Natural killer cell (primary cell): ENCODE results near the gene SFTPB. TPM values are rescaled to one million over a fixed set of nuclear protein-coding genes. Genes with fewer than 3 reads are reported as not detected.
"Not testable (repeated sequence)": the region's sequence is repeated elsewhere in the genome, so short reads cannot be mapped to it uniquely, and the experiment has no call there.

ENCODE experiments used
- ATAC-seq, 3 donors: fragments of 150-1000 bp in 2 of 3; fragments of 200-7000 bp in 1 of 3; cut with Tn5 transposase; 1 replicate in 1 of 3; 2 replicates in 2 of 3; pipeline ENCODE4 v1.10.0; 2021; ENCODE audit warnings: mild to moderate bottlenecking in 2 of 3, moderate library complexity in 2 of 3
- DNase-seq, 2 donors: peaks; one replicate each; pipeline versions ENCODE4 v3.0.0 to v3.0.0-alpha.2; 2013 to 2021; ENCODE audit warnings: mixed read lengths in 1 of 2
- H3K27ac ChIP-seq: one replicate; pipeline ENCODE4 v1.5.1; 2013; ENCODE audit warnings: mild to moderate bottlenecking, low read length
- H3K27me3 ChIP-seq: one replicate; pipeline ENCODE4 v1.6.1; 2013; ENCODE audit warnings: low read length; ENCODE audit not compliant: control insufficient read depth, insufficient read depth
- H3K36me3 ChIP-seq: one replicate; pipeline ENCODE4 v1.6.1; 2013; ENCODE audit warnings: low read length; ENCODE audit not compliant: control insufficient read depth, insufficient read depth
- H3K4me1 ChIP-seq: one replicate; pipeline ENCODE4 v1.6.1; 2013; ENCODE audit warnings: low read length; ENCODE audit not compliant: control insufficient read depth, insufficient read depth
- H3K4me3 ChIP-seq: one replicate; pipeline ENCODE4 v1.5.1; 2013; ENCODE audit warnings: low read length
- H3K9me3 ChIP-seq: one replicate; pipeline ENCODE4 v1.6.1; 2013; ENCODE audit warnings: low read length; ENCODE audit not compliant: control insufficient read depth, insufficient read depth
- H3K27ac Mint-ChIP-seq, 2 donors: one replicate each; pipeline ENCODE4 v1.8.0; 2022; ENCODE audit warnings: mild to moderate bottlenecking in 2 of 2, mixed read lengths in 2 of 2, moderate library complexity in 1 of 2
- H3K27me3 Mint-ChIP-seq, 2 donors: one replicate each; pipeline ENCODE4 v1.8.0; 2022; ENCODE audit warnings: low read depth in 2 of 2, mixed read lengths in 2 of 2
- H3K36me3 Mint-ChIP-seq: one replicate; pipeline ENCODE4 v1.8.0; 2022; ENCODE audit warnings: mixed read lengths
- H3K4me1 Mint-ChIP-seq, 2 donors: one replicate each; pipeline ENCODE4 v1.8.0; 2022; ENCODE audit warnings: mixed read lengths in 2 of 2
- H3K4me3 Mint-ChIP-seq: one replicate; pipeline ENCODE4 v1.8.0; 2022; ENCODE audit warnings: mild to moderate bottlenecking, moderate library complexity, mixed read lengths
- H3K9me3 Mint-ChIP-seq, 2 donors: one replicate each; pipeline ENCODE4 v1.8.0; 2022; ENCODE audit warnings: mixed read lengths in 2 of 2
- CTCF ChIP-seq: fragments of 200-600 bp; IDR thresholded peaks from one replicate; pipeline ENCODE4 v1.8.0; 2022; ENCODE audit warnings: antibody characterized with exemption
- WGBS: methylation state at CpG from one replicate; pipeline ENCODE4 v1.1.7; 2013; ENCODE audit warnings: missing lambda C conversion rate; ENCODE audit not compliant: insufficient coverage; 5-methylcytosine and 5-hydroxymethylcytosine counted together
- intact Hi-C: fragments of 100-400 bp; cut with micrococcal nuclease; formaldehyde crosslinking; loops from one replicate; pipeline ENCODE4 v1.14.2; 2022
- total RNA-seq, 4 donors: library from RNA; stranded (reverse); fragments of 120-200 nt in 1 of 4; gene quantifications; one replicate each; pipeline versions ENCODE4 v1.2.3 to v1.2.4, GENCODE V29; 2013 to 2022

The SFTPB gene
- total RNA-seq, 3 donors from 2014 or later (not counting 1 experiment from before 2014, with no cell fraction given) = not detected

GRCh38 chr2:85714841-85715240 lies 46.8 kb upstream of the SFTPB start:
- DNase-seq (no peak), ATAC-seq (peak in 1 of 3 donors; percentile 18)
- Histone ChIP-seq H3K4me1 (peaks cover 18% of the 10 kb centered on the region), H3K27me3 (no peaks in the 10 kb centered on the region), H3K27ac (no peak overlapping the region), H3K9me3 (no peaks in the 10 kb centered on the region), H3K4me3 (no peak overlapping the region), H3K36me3 (no peaks in the 10 kb centered on the region)
- peaks cover 0 to 6% of the 10 kb centered on the region in 2 donors for H3K4me1 Mint-ChIP-seq
- WGBS = 95% methylated on average over 2 of the region's 8 CpGs
- TF ChIP-seq CTCF = no peak
- intact Hi-C loops = no loop called here
- no peak overlapping the region for H3K27ac Mint-ChIP-seq
- no peaks in the 10 kb centered on the region for H3K9me3 Mint-ChIP-seq
- no peaks in the 10 kb centered on the region for H3K27me3 Mint-ChIP-seq
- no peak overlapping the region for H3K4me3 Mint-ChIP-seq
- no peaks in the 10 kb centered on the region for H3K36me3 Mint-ChIP-seq

GRCh38 chr2:85714421-85714820 lies 46.4 kb upstream of the SFTPB start:
- H3K27ac Mint-ChIP-seq = not testable (repeated sequence)
- WGBS = 80% methylated on average over 7 of the region's 7 CpGs

GRCh38 chr2:85713836-85714235 lies 45.8 kb upstream of the SFTPB start:
- Mint-ChIP-seq H3K4me1 (peaks cover 0 to 6% of the 10 kb centered on the region in 2 donors), H3K36me3 (no peaks in the 10 kb centered on the region), H3K27ac (no peak overlapping the region), H3K4me3 (no peak overlapping the region), H3K9me3 (no peaks in the 10 kb centered on the region), H3K27me3 (no peaks in the 10 kb centered on the region)
- Histone ChIP-seq H3K27ac (no peak overlapping the region), H3K9me3 (no peaks in the 10 kb centered on the region), H3K27me3 (no peaks in the 10 kb centered on the region), H3K36me3 (no peaks in the 10 kb centered on the region), H3K4me1 (peaks cover 21% of the 10 kb centered on the region), H3K4me3 (no peak overlapping the region)
- ATAC-seq (no peak), DNase-seq (no peak)
- intact Hi-C loops = no loop called here
- no peak for TF ChIP-seq CTCF
- 94% methylated on average over 5 of the region's 5 CpGs for WGBS

More at GRCh38 chr2:85714421-85714820, 46.4 kb upstream of the SFTPB start:
- H3K36me3 Mint-ChIP-seq, H3K27ac ChIP-seq, H3K4me1 Mint-ChIP-seq, H3K4me3 ChIP-seq, H3K27me3 ChIP-seq, H3K27me3 Mint-ChIP-seq, H3K4me3 Mint-ChIP-seq, H3K36me3 ChIP-seq, DNase-seq, ATAC-seq, intact Hi-C loops, H3K9me3 Mint-ChIP-seq, H3K9me3 ChIP-seq: not testable (repeated sequence)
- H3K4me1 ChIP-seq = peaks cover 21% of the 10 kb centered on the region

GRCh38 chr2:85712849-85713612 lies 45.0 kb upstream of the SFTPB start:
- H3K27ac ChIP-seq = no peak overlapping the region

More at GRCh38 chr2:85712849-85713612, 45.0 kb upstream of the SFTPB start:
- Histone ChIP-seq H3K4me1 (peaks cover 21% of the 10 kb centered on the region), H3K9me3 (no peaks in the 10 kb centered on the region), H3K36me3 (no peaks in the 10 kb centered on the region), H3K27me3 (no peaks in the 10 kb centered on the region), H3K4me3 (no peak overlapping the region)
- Mint-ChIP-seq H3K36me3 (no peaks in the 10 kb centered on the region), H3K9me3 (no peaks in the 10 kb centered on the region), H3K4me3 (no peak overlapping the region), H3K4me1 (peaks cover 0 to 6% of the 10 kb centered on the region in 2 donors), H3K27ac (no peak overlapping the region), H3K27me3 (no peaks in the 10 kb centered on the region)
- intact Hi-C loops = no loop called here
- DNase-seq (no peak), ATAC-seq (no peak)
- no peak for TF ChIP-seq CTCF
- 95% methylated on average over 9 of the region's 9 CpGs for WGBS
